HL-60 (cell line): ENCODE measurements around the gene CHTF18.

Source experiments
- GABPA ChIP-seq: IDR thresholded peaks from 2 replicates; pipeline ENCODE4 v1.6.1; 2012; ENCODE audit warnings: low read depth
- POLR2AphosphoS5 ChIP-seq: IDR thresholded peaks from 2 replicates; pipeline ENCODE4 v1.6.1; 2012; ENCODE audit warnings: low read depth
- REST ChIP-seq: IDR thresholded peaks from 2 replicates; pipeline ENCODE4 v1.6.1; 2012; ENCODE audit warnings: low read depth; ENCODE audit not compliant: insufficient replicate concordance
- SPI1 ChIP-seq: IDR thresholded peaks from 2 replicates; pipeline ENCODE4 v1.6.1; 2012; ENCODE audit warnings: low read depth, mild to moderate bottlenecking, borderline replicate concordance
- TF ChIP-seq, protein P1 (sequence below): IDR thresholded peaks from one replicate; pipeline ENCODE4 v1.5.1; 2011; ENCODE audit warnings: low read length, control low read depth, inconsistent platforms; ENCODE audit not compliant: insufficient read depth

GRCh38 chr16:754656-755055, 33.8 kb upstream of the CHTF18 start:
- TF ChIP-seq, protein P1, sequence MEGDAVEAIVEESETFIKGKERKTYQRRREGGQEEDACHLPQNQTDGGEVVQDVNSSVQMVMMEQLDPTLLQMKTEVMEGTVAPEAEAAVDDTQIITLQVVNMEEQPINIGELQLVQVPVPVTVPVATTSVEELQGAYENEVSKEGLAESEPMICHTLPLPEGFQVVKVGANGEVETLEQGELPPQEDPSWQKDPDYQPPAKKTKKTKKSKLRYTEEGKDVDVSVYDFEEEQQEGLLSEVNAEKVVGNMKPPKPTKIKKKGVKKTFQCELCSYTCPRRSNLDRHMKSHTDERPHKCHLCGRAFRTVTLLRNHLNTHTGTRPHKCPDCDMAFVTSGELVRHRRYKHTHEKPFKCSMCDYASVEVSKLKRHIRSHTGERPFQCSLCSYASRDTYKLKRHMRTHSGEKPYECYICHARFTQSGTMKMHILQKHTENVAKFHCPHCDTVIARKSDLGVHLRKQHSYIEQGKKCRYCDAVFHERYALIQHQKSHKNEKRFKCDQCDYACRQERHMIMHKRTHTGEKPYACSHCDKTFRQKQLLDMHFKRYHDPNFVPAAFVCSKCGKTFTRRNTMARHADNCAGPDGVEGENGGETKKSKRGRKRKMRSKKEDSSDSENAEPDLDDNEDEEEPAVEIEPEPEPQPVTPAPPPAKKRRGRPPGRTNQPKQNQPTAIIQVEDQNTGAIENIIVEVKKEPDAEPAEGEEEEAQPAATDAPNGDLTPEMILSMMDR: no peak
- TF ChIP-seq POLR2AphosphoS5: no peak
- no peak for TF ChIP-seq GABPA
- TF ChIP-seq REST: no peak
- TF ChIP-seq SPI1: peak; percentile 40; the same call in 1 of the 2 replicates
